HUDEP-2 (cell line): ENCODE results near the gene CABP1.

Experiments
- DNase-seq, 76 experiments: peaks; one replicate each; lab custom pipeline; 2025; ENCODE audit not compliant: unreplicated experiment in 76 of 76; lab: John Stamatoyannopoulos, UW

CABP1 gene

DNA sequence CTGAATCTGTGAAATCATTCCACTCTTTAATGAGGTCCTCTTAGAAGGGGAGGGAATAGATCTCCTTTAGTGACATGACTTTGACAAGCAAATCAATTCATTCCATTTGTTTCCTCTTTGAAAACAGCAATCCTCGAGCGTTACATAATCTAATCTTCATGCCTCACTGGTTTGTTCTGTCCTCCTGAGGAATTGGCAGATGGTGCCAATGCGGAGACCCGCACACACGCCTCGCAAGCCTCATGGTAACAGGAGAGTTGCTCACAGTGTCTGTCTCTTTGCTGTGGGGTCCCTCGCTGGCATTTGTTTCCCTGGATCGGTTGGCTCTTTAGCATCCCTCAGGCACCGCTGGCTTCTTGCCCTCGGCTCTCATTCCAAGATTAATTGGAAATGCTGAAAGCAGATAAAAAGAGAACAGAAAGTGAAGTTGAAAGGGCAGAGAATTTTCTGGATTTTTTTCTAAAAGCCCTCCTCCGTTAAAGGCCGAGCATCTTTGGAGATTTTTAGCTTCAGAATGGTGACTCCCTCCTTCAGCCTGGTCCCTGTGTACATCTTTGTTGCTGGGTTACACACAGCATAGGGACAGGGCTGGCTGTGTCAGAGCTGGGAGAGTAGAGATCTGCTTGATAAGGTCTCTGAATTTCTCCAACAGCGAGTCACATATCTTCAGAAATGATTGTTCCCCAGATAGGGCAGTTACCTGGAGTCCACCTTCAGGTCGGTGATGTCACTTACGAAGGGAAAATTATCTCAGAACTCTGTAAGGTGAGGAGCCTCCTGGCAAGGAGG lies 10.1 kb upstream of the CABP1 start:
- DNase-seq = no peak

DNA sequence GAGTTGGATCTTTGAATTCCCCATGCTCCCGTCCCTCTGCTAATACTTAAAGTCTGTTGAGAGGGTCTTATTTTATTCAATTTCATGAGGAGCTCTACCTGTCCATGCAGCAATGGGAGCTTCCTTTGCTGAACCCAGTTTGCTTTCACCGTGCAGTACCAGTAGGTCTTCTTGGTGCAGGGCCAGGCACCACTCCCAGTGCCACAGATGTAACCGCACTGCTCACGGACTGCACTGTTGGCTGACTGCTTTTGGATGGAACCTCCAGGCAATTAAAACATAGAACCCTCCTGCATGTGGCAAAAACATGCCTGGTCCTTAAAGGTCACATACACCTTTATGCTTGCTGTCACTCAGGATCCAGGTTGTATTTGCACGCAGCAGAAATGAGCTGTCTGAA lies 9.3 kb upstream of the CABP1 start:
- DNase-seq = no peak

DNA sequence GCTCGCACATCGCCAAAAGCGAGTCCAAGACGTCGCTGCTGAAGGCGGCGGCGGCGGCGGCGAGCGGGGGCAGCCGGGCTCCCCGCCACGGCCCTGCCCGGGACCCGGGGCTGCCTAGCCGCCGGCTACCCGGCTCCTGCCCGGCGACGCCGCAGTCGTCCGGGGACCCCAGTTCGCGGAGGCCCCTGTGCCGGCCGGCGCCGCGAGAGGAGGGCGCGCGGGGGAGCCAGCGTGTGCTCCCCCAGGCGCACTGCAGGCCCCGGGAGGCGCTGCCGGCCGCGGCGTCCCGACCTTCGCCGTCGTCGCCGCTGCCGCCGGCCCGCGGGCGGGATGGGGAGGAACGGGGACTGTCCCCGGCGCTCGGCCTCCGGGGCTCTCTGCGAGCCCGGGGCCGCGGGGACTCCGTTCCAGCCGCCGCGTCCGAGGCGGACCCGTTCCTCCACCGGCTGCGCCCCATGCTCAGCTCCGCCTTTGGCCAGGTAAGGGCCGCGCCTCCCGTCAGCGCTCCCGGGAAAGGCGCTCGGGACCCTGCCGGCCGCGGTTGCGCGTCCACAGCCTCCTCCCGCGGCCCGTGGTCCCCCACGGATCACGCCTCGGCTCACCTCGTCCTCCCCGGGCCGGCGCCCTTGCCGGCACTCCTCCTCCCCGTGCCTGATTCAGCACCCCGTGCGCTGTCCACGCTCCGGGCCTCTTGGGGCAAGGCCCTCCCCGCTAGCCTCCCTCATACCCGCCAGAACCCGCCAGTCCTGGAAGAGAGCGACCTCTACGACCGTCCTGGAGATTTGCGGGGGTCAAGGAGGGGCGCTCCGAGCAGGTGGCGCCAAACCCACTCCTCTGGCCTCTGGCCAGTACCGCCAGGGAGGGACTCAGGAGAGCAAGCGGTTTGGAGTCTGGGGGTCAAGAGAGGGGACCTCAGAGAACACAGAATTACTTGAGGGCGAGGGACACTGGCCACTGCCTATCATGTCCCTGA lies 721 bp downstream of the CABP1 start:
- peak in 47 of 76 experiments; percentile 3 to 64 (median 24) for DNase-seq

DNA sequence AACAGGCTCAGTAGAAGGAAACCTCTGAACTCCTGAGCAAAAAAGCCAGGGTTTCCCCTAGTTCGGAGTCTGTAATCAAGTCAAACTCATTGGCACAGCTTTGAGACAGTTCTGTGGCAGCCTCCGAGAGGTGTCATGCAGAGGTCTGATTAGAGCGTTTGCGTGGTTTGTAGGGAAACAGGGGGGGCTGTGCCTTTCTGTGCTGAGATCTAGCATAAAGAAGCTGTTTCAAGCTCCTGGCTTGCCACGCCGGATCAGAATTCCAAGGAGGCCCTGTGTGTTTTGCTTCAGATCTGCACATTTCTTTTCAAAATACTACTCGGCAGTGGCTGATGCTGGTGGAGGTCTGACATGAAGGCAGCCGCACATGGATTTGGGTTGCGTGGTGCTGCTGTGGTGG lies 1.7 kb downstream of the CABP1 start:
- DNase-seq = no peak

DNA sequence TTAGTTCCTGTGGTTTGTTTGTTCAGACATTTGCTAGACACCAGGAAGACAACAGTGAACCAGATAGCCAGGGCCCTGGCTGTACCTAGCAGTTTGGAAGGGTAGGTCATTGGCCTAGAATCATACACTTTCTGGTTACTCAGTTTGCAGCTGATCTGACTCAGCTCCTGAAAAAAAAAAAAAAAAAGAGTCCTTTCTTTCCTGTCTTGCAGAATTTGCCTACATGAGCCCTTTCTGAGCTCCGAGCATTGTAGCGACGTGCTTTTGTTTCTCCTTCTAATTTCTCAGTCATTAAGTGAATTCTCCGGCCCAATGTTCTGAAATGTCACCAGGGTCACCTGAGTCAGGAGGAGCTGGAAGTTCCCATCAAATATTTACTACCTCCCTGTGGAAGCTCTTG lies 2.4 kb downstream of the CABP1 start:
- no peak for DNase-seq

DNA sequence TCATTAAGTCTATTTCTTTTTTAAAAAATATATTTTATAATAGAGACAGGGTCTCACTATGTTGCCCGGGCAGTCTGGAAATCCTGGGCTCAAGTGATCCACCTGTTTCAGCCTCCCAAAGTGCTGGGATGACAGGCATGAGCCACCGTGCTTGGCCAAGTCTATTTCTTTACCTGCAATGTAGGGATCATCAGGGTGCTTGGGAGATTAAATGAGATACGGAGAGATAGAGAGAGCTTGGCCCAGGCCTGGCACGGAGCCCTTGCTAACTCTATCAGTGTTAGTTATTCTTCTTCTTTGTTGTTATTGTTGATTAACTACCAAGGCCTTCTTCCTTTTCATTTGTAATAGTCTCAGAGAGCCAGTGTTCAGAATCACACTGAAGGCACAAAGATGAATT lies 3.1 kb downstream of the CABP1 start:
- no peak for DNase-seq

DNA sequence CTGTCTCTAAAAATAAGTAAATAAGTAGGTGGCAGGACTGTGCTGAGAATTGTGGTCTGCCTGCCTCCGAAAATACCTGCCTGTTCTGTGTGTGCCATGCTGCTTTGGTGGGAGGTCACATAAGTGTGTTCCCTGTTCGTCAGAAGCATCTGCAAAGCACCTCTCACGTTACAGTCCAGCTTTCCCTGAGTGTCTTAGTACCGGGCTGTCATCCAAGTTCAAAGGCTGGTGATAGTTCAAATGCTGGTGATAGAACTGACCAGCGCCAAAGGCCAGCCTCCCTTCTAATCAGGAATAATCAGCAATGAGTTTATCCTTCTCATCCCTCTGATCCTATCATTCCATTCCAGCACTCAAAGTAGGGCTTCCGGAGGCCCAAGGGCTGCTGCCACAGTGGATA lies 5.6 kb downstream of the CABP1 start:
- DNase-seq = no peak

DNA sequence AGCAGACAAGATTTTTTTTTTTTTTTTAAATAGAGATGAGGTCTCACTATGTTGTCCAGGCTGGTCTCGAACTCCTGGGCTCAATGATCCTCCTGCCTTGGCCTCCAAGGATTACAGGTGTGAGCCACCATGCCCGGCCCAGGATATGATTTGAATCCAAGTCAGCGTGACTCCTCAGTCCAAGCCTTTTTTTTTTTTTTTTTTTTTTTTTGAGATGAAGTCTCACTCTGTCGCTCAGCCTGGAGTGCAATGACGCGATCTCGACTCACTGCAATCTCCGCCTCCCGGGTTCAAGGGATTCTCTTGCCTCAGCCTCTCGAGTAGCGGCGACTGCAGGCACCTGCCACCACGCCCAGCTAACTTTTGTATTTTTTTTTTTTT lies 6.9 kb downstream of the CABP1 start:
- DNase-seq = no peak

DNA sequence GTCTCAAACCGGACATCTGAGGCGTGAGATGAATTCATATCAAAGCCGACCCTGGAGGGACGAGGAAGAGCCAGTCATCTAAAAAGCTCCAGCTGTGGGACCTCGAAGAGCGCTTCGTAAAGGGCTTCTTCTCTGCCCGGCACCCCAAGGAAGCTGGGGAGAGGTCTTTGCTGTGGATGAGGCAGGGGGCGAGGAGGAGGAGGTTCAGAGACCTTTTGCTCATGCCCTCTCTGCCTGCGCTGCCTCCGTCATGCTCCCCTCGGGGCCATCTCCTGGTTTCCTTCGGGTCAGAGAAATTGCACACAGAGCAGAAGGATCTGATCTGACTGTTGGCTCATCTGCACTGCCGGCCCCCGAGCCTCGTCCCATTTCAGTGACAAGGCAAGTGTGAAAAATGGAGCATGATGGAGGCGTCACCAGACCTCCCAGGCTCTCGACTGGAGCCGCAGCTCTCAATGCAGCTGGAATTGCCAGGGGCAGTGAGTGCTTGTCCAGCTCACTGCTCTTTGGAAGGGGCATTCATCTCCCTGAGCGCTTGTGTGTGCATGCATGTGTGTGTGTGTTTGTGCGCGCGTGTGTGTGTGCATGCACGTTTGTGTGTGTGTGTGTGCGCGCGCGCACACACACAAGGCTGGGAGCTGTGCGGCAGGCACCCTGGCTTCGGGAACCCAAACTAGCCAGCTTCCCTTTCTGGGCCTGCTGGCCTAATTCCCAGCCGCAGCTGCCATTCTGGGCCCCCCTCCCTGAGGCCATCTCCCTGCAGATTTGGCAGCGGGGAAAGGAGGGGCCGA lies 9.2 kb downstream of the CABP1 start:
- no peak for DNase-seq

DNA sequence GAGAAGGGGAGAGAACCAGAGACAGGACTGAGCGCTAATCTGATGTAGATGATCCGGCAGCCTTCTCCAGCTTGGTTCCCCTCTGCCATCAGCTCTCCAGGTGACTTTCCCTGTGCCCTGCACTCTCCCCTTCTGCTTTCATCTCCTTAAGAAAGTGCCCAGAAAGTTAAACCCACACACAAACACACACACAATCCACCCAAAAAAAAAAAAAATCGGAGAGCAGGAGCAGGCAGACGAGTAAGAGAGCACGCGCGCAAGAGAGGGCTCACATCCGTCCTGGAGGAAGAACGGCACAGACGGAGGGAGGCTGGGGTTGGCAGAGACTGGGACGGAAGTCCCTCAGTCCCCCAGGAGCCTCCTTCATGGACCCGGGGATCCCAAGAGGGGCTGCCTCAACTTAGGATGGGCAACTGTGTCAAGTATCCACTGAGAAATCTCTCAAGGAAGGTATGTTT lies 9.8 kb downstream of the CABP1 start:
- DNase-seq = no peak

DNA sequence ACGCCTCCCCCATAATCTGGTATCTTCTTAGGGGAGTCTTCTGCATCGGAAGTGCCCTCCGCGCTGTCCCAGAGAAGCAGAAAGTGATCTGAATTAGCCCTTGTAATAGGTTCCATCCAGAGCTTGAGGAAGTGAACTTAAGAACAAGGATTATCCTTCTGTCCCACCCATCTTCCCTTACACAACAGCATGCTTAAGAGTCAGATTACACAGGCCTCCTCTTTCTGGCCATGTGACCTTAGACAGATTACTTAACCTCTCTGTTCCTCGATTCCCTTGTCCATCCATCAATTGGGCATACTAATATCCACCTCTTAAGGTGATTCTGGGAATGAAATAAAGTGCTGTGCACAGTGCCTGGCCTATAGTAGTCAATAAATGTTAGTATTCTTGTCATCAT lies 11.4 kb downstream of the CABP1 start:
- DNase-seq = no peak

DNA sequence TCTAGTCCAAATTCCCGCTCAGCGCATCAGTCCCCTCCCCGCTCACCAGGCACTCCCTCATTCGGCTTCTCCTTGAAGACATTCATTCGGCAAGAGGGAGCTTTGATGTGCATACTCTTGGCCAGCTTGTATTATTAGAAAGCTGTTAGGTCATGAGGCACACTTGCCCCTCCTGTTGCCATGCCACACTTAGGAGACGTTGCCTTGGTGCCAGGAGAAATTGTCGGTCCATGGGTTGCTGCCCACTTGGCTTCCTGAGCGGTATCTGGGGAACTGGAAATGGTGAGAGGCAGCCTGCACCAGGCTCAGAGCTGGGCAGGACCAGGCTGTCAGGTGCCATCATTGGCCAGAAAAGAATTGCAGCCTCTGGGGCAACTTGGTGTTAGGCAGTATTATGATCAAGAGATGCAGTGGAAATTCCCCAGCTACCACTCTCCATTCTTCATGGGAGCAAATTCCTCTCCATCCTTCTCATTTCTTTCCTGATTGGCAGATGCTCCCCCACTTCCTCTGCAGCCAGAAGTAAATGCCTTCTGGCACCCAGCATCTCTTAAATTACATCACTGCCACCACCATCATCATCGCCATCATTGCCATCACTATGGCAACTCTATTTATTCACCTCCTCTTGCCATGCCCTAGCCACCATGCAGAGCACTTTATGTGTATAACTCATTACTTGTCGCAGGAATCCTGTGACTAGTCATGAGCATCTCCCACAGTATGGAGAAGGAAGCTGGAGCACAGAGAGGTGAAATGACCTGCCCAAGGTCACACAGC lies 12.4 kb downstream of the CABP1 start:
- DNase-seq = no peak

DNA sequence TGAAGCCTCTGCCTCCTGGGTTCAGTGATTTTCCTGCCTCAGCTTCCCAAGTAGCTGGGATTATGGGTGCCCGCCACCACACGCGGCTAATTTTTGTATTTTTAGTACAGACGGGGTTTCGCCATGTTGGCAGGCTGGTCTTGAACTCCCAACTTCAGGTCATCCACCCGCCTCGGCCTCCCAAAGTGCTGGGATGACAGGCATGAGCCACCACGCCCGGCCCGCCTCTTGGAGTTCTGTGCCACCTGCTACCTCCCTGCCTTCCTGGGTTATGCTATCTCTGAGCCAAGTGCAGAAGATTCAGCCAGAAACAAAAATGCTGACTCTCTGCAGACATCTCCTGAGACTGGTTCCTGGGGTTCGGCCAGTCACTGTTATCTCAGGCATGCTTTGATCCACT lies 13.2 kb downstream of the CABP1 start:
- no peak for DNase-seq

DNA sequence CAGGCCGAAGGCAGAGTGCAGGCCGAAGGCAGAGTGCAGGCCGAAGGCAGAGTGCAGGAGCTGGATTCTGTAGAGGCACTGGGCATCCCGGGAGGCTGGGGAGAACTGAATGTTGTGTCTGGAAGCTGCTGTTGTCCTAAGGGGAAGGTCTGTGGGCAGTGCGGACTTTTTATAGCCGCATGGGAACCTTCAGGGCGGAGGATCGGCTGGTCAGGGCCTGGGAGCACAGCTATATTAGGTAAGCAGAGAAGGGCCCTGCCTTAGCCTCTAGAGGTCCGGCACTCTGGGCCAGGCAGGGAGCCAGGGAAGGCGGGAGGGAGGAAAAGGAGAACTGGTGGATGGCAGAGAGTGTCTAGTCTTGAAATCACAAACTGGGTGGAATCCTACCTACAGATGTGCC lies 14.2 kb downstream of the CABP1 start:
- no peak for DNase-seq

DNA sequence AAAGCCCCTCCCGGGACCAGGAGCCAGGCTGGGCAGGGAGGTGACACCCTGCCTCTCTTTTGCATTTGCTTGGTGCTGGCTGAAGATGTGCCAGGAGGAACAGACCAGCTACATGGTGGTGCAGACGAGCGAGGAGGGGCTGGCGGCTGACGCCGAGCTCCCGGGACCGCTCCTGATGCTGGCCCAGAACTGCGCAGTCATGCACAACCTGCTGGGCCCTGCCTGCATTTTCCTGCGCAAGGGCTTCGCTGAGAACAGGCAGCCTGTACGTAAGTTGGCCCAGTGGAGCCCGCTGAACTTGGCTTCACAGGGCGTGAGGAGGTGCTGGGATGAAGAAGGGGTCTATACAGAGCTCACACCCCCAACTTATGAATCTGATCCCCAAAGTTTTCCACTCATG lies 15.6 kb downstream of the CABP1 start:
- no peak for DNase-seq

DNA sequence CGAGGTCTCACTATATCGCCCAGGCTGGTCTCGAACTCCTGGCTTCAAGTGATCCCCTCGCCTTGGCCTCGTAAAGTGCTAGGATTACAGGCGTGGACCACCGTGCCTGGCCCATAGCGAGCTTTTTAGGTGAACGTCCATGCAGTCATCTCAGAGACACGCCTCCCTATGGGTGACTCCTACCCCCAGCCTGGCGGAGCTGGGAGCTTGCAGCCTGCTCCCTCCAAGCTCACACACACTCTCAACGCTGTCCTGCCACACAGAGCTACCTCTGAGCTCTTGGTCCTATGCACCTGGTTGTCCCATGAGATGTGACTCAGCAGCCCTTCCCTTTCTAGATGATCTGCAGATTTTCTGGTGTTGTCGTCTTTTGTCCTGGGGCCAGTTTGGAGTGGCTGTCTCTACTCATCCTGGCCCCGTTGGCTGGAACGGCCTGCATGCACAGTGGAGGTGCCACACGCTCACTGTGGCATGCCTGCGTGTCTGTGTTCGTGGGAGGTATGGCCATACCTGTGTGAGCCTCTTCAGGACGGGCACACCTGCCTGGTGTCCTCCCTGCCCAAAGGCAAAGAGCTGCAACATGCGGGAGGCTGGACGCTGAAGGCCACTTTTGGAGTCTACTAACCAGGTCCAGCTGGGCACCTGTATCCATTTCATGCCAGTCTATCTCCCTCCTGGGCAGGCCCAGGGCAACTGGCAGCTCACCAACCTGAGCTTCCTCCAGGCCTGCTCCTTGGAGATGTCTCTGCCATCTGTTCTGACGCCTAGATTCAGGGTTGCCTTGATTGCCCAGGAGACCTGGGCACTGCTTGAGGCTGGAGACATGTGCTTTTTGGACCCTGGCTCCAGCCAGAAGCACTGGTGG lies 18.1 kb downstream of the CABP1 start:
- no peak for DNase-seq

DNA sequence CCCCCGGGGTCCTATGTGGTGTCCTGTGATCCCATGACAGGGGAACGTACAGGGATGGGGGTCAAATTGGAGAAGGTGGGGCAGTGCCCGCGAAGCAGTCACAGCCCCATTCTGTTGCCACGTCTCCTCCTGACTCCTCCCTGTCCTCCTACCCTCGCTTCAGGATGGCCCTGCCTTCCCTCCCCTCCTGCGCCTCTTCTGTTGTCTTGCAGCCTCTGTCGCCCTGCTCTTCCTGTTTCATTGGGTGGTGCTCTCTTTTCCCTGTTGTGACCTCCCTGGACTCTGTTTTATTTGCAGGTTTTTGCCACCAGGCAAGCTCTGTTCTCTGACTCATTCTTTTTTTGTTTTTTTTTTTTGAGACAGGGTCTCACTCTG lies 18.7 kb downstream of the CABP1 start:
- DNase-seq = no peak

DNA sequence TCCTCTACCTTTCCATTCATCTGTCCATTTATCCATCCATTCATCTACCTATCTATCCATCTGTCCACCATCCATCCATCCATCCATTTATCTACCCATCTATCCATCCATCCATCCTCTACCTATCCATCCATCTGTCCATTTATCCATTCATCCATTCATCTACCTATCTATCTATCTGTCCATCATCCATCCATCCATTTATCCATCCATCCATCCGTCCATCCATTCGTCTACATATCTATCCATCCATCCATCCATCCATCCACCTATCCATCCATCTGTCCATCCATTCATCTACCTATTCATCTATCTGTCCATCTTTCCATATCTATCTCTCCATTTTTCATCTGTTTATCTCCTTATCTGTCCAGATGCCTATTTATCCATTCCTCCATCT lies 21.0 kb downstream of the CABP1 start:
- DNase-seq = no peak

DNA sequence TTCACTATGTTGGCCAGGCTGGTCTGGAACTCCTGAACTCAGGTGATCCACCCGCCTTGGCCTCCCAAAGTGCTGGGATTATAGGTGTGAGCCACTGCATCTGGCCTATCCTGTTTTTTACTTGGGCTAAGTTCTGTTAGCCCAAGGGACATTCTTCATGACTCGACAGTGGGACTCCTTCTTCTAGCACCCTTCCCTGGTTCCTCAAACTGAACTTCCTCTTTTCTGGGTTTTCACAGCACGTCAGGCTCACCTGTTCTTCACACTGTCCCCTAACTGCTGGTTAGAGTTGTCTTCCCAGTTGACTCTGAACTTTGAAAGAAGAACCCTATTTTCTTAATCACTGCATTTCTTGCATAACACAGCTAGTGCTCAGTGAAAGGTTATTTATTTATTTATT lies 22.5 kb downstream of the CABP1 start:
- DNase-seq = no peak
